B cell (primary cell): ENCODE measurements around the gene ADK.

Experiments used
- EZH2 ChIP-seq: IDR thresholded peaks from 2 replicates; pipeline ENCODE4 v1.6.1; 2012; ENCODE audit warnings: borderline replicate concordance, low read depth, mild to moderate bottlenecking, moderate library complexity, low read length; ENCODE audit not compliant: insufficient read depth, poor library complexity, severe bottlenecking
- TF ChIP-seq, protein P1 (sequence below): fragments of 200-600 bp; IDR thresholded peaks from one replicate; pipeline ENCODE4 v1.8.0; 2022; ENCODE audit warnings: antibody characterized with exemption, mild to moderate bottlenecking

DNA sequence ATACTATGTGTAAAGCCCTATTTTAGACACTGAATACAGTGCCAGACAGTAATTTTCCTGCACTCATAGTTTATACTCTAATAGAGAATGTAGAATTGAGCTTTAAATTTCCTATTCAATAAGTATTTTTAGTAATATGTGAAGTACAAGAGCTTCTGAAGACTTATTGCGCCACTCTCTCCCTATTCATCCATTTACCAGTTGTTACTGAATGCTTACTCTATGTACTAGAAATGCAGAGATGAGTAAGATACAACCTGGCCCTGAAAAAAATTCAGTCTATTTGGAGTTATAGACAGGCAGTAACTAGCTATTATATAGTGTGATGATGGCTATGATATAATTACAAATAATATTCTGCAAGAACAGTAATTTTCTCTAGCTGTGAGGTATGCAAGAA lies 98.8 kb downstream of the ADK start:
- no peak for TF ChIP-seq EZH2
- TF ChIP-seq, protein P1, sequence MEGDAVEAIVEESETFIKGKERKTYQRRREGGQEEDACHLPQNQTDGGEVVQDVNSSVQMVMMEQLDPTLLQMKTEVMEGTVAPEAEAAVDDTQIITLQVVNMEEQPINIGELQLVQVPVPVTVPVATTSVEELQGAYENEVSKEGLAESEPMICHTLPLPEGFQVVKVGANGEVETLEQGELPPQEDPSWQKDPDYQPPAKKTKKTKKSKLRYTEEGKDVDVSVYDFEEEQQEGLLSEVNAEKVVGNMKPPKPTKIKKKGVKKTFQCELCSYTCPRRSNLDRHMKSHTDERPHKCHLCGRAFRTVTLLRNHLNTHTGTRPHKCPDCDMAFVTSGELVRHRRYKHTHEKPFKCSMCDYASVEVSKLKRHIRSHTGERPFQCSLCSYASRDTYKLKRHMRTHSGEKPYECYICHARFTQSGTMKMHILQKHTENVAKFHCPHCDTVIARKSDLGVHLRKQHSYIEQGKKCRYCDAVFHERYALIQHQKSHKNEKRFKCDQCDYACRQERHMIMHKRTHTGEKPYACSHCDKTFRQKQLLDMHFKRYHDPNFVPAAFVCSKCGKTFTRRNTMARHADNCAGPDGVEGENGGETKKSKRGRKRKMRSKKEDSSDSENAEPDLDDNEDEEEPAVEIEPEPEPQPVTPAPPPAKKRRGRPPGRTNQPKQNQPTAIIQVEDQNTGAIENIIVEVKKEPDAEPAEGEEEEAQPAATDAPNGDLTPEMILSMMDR: no peak
